ENCODE data around the gene ZCWPW1. TPM values are rescaled to one million over a fixed set of nuclear protein-coding genes. Genes with fewer than 3 reads are reported as not detected.

The ZCWPW1 gene
- total and polyA plus RNA-seq, 2 of the 8 experiments (the other 6 are each of a cell fraction or from before 2014, with no cell fraction given) = 0.51 to 1.4 TPM

- Histone ChIP-seq H3K4me1 (replicated peaks in 1 of 4; ENCODE audit: control insufficient read depth in 3 of 4, insufficient read depth in 4 of 4, low read length in 3 of 4) (peaks cover 0 to 8% (median 6%) of the 10 kb centered on the region in 4 experiments; a peak in 6 of 7 replicates), H3K27me3 (replicated peaks in 1 of 4; ENCODE audit: control insufficient read depth in 3 of 4, extremely low read depth in 1 of 4, insufficient read depth in 3 of 4, low read length in 3 of 4) (no peaks in the 10 kb centered on the region), H3K4ac (replicated peaks; ENCODE audit: insufficient read length, low read depth, low read length) (no peak overlapping the region), H3K9me3 (ENCODE audit: insufficient read depth in 2 of 2, low read depth in 1 of 2, low read length in 1 of 2) (no peaks in the 10 kb centered on the region), H2BK20ac (ENCODE audit: low read length) (0 out of 2 replicates have a peak overlapping the region, but pooled peaks have one; percentile 61), H2BK12ac (ENCODE audit: low read depth, low read length) (no peak overlapping the region), H3K14ac (ENCODE audit: insufficient read length) (no peak overlapping the region), H3K18ac (ENCODE audit: extremely low read depth, low read length) (no peak overlapping the region), H3K27ac (ENCODE audit: low read depth, low read length) (no peak overlapping the region), H3K36me3 (ENCODE audit: control insufficient read depth in 2 of 4, insufficient read depth in 4 of 4, low read length in 3 of 4) (no peaks in the 10 kb centered on the region), H3K23me2 (ENCODE audit: low read depth, low read length) (no peaks in the 10 kb centered on the region), H2BK15ac (ENCODE audit: low read length) (no peak overlapping the region), H3K4me2 (ENCODE audit: insufficient read depth in 1 of 2, low read depth in 2 of 2, low read length in 2 of 2) (no peak overlapping the region), H3K56ac (replicated peaks; ENCODE audit: insufficient read length, low read depth, low read length) (no peak overlapping the region), H3K4me3 (ENCODE audit: extremely low read depth in 1 of 4, insufficient read depth in 2 of 4, low read depth in 3 of 4, low read length in 4 of 4) (no peak overlapping the region), H2BK5ac (ENCODE audit: low read depth, low read length) (no peak overlapping the region), H4K8ac (ENCODE audit: extremely low read depth, insufficient read depth, low read length) (no peak overlapping the region), H3K79me2 (ENCODE audit: control insufficient read depth in 1 of 2, insufficient read depth in 2 of 2, low read length in 2 of 2) (no peaks in the 10 kb centered on the region), H3K79me1 (ENCODE audit: low read depth, low read length) (no peaks in the 10 kb centered on the region), H3K9ac (replicated peaks in 1 of 4; ENCODE audit: extremely low read depth in 1 of 4, low read depth in 3 of 4, low read length in 3 of 4) (no peak overlapping the region), H2BK120ac (replicated peaks; ENCODE audit: low read depth, low read length) (no peak overlapping the region), H4K5ac (ENCODE audit: insufficient read length, low read depth, low read length) (no peak overlapping the region), H2AFZ (ENCODE audit: low read length) (no peak overlapping the region), H3K23ac (ENCODE audit: insufficient read length) (no peak overlapping the region), H4K91ac (replicated peaks; ENCODE audit: insufficient read length, low read length) (no peak overlapping the region), H2AK5ac (ENCODE audit: low read depth, low read length) (no peak overlapping the region), H4K20me1 (replicated peaks in 1 of 2; ENCODE audit: control insufficient read depth in 1 of 2, insufficient read depth in 2 of 2, low read length in 2 of 2) (no peaks in the 10 kb centered on the region)
- 93% methylated on average over 6 of the region's 6 CpGs; no CpG with 5 or more reads in 1 of the 2 experiments for WGBS, 2 experiments (ENCODE audit: extremely low coverage in 1 of 2, insufficient coverage in 1 of 2, insufficient read length in 1 of 2, insufficient replicate concordance in 2 of 2, low coverage in 1 of 2, low lambda C conversion rate in 2 of 2, missing lambda C conversion rate in 1 of 2)
- CTCF ChIA-PET (ENCODE audit: partially characterized antibody) = interaction anchor here (0.6 to 8.3 kb wide), 15 partner anchors 6 to 324 kb away, joined by 3 to 70 read pairs (median 4); partner anchors contain the start of gene SPACDR
- DNase-seq (ENCODE audit: low read depth in 1 of 2, low spot score in 2 of 2) (no peak), FAIRE-seq (no peak)
- POLR2A ChIA-PET (ENCODE audit: partially characterized antibody) = interaction anchor here (0.6 to 8.2 kb wide), 5 partner anchors 8 to 88 kb away, joined by 3 to 81 read pairs (median 4); partner anchors contain the start of genes MEPCE, TSC22D4 and ZCWPW1
- TF ChIP-seq SAP30 (IDR thresholded peaks at IDR 0.05; ENCODE audit: insufficient read depth, insufficient replicate concordance, low read length) (no peak), TBP (IDR thresholded peaks at IDR 0.05; ENCODE audit: low read depth, low read length) (no peak), CEBPB (IDR thresholded peaks at IDR 0.05; ENCODE audit: low read depth, low read length) (no peak)
Measured at GRCh38 chr7:100457033-100457432, 28.5 kb upstream of the ZCWPW1 start.
